Activated CD4-positive, alpha-beta T cell treated with anti-CD3 and anti-CD28 coated beads, Interleukin-2, amount 50 U/mL, for 16 hours (primary cell): ENCODE results near the gene KLK5.
"Not testable (repeated sequence)": the region's sequence is repeated elsewhere in the genome, so short reads cannot be mapped to it uniquely, and the experiment has no call there.

ENCODE experiments used
- DNase-seq: peaks from one replicate; pipeline ENCODE4 v3.0.0-alpha.2; 2020

KLK5 gene

DNA sequence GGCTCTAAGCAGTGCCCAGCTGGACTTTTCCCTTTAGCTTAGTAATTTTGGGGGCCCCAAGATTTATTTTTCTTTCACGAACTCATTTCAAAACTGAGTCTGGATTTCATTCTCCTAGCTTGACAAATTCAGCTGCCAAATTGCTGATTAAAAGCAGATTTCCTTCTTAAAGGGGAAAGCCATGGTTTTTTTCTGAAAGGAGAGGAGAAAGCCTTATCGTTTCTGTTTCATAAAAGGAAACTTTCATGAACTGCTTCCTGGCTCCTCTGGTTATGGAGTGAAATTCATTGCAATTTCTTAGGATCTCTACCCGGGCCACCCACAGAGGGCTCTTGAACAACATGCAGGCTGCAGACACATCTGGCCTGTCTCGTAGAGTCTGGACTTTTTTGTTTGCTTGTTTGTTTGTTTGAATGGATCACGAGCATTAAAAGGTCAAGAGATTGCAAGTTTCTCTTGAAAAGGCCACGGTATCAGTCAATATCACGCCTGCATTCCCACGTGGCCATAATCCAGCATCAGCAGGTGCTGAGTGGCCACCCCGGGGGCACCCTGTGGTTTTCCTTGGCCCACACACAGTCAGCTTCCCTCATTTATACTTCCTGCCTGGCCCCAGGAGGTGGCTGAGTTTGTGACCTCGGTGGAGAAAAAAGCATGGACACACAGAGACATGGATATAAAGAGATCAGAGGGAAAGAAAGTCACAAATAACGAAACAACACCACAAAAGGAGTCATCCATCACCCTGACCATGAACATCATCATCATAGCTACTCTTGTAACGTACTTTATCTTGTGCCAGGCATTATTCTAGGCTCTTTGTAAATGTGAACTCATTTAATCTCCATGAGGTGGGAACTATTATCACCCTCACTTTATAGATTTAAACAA, 31.2 kb downstream of the KLK5 start:
- DNase-seq = no peak

DNA sequence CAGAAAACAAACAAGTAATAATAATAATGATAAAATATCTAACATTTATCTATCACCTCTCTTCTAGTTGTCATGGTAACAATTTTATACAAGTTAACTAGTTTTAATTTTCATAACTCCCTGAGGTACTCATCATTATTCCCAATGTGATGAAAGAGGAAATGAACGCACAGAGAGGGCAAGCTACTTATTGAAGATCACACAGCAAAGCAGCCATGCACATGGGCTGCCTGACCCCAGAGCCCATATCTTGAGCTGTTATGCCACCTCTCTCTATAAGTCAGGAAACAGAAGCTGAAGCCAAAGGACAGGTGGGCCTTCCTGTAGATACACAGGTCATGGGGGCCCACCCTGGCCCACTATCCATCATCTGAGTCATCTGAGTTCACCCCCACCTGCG, 36.8 kb downstream of the KLK5 start:
- DNase-seq = no peak

DNA sequence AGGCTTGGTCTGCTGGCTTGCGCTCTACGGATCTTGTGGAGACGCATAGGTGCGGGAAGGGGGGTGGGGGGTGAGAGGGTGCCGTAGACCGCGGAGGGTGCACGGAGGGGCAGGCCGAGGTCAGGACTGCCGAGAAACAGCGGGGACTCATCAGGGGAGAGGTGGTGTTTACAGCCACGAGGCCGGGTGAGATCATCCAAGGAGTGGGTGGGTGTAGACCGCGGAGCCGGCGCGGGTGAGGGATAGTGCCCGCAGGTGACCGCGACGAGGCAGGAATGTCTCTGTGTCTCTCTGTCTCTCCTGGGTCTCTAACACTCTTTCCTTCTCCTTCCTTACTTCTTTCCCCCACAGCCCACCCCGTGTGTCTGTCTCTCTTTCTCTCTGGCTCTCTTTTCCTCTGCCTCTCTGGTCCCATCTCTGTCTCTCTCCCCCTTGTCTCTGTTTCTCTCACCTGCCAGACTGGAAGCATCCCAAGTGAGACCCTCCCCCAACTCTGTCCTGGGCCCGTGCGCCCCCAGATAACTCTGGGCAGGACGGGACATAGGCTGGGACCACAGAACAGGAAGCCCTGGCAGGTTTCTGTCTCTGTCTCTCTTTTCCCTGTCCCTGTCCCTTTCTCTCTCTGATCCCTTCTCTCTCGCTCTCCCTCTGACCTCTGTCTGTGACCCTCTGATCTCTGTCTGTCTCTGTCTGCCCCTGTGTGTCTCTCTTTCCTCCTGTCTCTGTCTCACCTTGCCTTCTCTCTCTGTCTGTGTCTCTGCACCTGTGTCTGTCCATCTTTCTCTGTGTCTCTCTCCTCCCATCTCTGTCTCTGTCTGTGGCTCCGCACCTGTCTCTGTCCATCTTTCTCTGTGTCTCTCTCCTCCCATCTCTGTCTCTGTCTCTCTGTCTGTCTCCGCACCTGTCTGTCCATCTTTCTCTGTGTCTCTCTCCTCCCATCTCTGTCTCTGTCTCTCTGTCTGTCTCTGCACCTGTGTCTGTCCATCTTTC, 39.8 kb downstream of the KLK5 start:
- DNase-seq = no peak

DNA sequence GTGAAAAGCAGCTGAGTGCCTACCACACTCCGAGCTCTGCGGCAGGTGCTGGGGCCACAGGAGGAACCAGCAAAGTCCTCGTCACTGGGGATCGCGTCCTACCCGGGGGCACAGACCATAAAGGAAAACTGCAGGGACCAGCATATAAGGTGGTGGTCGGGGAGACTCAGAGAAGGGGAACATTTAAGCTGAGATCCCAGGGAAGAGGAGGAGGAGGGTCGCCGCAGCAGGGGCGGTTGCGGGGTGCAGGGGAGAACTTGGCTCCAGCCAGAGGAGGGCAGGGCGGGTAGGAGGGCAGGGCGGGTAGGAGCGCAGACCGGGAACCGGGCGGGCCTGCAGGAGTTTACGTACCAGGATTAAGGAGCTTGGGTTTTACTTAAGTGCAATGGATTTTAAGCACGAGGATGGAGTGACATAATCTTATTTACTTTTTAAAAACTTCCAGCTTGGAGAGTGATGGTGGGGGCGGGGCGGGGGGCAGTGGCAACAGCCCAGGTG, 40.7 kb downstream of the KLK5 start:
- no peak for DNase-seq

DNA sequence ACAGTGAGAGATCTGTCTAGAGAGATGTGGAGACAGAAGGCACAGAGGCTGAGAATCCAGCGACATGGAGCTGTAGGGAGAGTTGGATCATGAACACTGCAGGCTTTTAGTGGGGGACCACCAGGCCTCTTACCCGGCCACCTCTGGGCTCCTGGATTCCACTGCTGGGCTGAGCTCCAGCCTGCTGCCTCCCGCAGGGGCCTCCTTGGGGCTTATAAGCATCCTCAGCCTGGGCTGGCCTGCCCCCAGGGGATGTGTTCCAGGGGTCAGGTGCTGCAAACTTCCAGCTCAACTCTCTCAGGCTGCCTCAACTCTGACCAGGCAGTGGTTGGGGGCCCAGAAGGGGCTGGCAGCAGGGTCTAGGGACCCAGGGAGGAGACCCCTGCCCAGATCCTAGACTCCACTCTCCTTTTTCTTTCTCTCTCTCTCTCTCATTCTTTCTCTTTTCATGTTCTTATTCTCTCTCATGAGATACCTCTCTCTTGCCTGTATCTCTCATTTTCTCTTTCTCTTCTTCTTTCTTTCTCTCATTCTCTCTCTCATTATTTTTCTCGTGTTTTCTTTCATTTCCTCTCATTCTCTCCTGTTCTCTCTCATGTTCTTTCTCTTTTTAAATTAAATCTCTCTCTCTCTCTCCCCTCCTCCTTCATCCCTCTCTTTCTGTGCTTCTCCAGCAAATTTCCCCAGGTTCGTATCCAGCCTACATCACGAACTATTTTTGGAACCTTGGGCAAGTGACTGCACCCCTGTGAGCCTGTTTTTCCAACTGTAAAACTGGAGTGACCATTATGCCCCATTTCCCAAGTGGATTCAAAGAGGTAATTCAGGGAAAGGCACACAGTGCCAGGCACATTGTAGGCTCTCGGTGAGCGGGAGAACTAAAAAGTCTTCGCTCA, 41.4 kb downstream of the KLK5 start, which contains the start of gene KLK4:
TSS of gene KLK4 (minus strand) at position 190 of the 896 bp plus-strand sequence. CDS start 657 bp downstream, outside the sequence.
- DNase-seq = no peak

DNA sequence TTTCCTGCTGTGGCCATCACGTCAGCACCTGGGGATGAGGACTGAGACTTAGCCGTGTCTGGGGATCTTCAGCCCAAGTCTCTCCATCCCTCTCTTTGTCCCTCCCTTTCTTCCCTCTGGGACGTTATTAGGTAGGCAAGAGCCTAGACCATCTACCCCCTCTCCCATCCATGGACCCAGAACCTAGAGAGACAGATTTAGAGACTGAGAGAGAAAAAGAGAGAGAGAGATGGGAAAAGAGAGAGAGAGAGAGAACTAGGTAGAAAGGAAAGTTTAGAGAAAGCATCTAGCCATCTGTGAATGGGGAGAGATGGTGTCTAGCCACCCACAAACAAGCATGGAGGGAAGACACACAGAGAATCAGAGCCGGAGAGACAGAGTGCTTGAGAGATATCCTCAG, 42.1 kb downstream of the KLK5 start:
- DNase-seq = no peak

DNA sequence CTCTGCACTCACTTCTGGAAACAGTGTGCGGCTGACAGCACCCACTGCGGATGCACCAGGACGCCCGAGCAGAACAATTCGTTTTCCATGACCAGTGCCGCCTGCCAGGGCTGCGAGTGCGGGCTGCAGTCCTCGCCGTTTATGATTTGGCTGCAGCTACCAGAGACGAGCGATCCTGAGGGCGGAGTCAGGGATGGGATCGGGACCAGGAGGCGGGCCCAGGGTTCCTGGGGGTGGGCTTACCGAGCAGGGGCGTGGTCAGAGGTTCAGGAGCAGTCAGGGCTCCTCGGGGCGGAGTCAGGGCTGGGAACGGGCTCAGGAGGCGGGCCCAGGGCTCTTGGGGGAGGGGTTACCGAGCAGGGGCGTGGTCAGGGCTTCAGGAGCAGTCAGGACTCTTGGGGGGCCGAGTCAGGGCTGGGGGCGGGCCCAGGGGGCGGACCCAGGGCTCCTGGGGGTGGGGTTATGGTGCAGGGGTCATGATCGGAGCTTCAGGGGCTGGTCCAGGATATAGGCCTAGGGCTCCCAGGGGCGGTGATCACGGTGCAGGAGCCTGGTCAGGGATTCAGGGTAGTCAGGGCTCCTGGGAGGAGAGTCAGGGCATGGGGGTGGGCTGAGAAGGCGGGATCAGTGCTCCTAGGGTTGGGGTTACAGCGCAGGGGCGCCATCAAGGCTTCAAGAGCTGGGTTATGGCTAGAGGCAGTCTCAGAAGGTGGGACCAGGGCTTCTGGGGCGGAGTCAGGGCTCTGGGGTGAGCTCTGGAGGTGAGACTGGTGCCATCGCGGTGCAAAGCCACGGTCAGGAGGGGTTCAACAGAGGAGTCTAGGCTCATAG, 43.4 kb downstream of the KLK5 start:
- peak; percentile 37 for DNase-seq

DNA sequence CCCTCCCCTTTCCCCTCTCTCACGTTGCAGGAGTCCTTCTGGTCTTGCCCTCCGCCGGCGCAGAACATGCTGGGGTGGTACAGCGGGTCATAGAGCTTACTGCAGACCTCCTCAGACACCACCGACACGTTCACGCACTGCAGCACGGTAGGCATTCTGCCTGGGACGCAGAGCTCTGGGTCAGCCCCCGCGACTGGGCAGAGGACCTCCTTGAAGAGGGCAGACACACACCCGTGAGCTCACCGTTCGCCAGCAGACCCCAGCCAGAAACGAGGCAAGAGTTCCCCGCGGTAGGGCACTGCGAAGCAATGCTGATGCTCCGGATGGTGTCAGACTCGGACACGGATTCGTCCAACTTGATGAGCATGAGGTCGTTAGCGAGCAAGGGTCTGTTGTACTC, 44.5 kb downstream of the KLK5 start:
- no peak for DNase-seq

DNA sequence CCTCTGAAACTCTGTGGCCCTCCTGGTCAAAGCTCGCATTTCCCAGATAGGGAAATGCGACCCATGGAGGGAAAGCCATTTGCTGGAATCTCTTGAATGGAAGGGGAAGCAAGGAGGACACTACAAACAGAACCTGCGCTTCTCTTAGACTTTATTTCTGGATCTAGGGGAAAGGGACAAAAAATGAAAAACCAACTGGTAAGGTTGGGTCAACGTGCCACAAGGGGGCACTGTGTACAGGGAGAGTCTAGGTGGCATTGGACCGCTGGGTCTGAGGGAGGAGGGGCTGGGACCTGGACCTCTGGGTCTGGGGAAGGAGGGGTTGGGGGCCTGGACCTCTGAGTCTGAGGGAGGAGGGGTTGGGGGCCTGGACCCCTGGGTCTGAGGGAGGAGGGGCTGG, 46.6 kb downstream of the KLK5 start:
- peak; percentile 35 for DNase-seq

DNA sequence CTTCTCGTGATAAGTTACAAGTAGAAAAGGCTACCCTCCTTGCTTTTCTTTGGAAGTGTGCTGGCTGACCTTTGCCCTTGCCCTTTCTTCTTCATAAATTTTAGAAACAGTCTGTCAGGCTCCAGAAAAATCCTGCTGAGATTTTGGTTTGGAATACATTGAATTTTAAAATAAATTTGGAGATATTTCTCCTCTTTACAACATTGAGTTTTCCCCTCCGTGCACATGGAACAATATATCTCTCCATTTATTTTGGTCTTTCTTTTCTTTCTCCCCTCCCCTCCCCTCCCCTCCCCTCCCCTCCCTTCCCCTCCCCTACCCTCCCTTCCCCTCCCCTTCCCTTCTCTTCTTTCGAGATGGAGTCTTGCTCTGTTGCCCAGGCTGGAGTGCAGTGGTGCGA, 50.2 kb downstream of the KLK5 start:
- DNase-seq = no peak

DNA sequence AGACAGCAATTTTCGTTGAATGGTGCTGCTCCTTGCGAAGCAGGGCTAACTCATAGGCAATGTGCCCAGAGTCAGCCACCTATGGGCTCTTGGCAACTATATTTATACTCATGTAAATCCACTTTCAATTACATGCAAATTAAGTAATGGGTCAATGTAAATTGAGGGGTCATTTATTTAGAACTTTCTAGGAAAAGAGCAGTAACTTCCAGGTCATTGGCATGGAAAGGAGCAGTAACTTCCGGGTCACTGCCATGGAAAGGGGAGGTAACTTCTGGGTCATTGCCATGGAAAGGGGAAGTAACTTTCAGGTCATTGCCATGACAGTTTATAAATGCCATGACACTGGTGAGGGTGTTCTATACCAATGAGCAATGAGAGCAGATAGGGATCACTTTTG, 53.3 kb downstream of the KLK5 start:
- DNase-seq = no peak

DNA sequence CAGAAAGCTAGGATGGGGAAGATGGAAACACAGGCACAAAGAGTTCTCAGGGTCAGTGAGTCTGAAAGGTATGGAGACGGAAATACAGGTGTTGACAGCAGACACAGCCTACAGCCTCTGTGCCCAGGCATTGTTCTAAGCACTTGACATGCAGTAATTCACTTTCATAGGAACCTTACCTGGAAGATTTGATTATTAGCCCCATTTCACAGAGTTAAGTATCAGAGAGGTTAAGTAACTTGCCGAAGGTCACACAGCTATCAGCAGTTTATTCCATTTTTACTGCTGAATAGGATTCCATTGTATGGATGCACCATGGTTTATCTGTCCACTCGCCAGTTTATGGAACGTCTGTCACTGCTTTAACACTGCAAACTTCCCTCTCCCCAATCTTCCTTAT, 54.8 kb downstream of the KLK5 start:
- DNase-seq = no peak

DNA sequence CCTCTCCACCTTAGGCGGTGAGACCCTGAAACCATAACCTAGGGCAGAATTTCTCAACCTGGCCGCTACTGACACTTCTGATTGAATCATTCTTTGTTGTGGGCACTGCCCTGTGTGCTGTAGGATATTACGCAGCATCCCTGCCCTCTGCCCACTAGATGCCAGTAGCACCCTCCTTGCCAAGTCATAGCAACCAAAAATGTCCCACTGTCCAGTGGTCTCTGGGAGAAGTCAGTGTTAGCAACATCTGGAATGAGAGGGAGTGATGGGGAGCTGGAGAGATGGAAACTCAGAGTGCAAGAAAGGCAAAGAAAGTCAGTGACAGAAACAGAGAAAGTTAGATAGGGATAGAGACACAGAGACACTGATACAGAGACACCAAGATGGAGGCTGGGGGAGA, 55.2 kb downstream of the KLK5 start:
- DNase-seq = no peak

DNA sequence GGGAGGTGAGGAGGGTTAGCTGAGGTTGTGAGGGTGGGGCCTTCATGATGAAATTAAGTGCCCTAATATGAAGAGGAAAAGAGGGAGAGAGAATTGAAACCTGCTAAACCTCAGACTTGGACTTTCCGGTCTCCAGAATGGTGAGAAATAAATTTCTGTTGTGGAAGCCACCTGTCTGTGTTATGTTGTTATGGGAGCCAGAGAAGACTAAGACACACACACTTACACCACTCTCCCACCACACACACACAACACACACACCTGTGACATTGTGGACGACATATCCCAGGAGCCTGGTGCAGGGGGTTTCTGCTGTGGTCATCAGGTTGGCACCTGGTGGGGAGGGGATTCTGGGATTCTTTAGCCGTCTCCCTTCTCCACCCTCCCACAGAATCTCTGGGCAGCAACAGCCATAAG, 55.6 kb downstream of the KLK5 start:
- DNase-seq = no peak

DNA sequence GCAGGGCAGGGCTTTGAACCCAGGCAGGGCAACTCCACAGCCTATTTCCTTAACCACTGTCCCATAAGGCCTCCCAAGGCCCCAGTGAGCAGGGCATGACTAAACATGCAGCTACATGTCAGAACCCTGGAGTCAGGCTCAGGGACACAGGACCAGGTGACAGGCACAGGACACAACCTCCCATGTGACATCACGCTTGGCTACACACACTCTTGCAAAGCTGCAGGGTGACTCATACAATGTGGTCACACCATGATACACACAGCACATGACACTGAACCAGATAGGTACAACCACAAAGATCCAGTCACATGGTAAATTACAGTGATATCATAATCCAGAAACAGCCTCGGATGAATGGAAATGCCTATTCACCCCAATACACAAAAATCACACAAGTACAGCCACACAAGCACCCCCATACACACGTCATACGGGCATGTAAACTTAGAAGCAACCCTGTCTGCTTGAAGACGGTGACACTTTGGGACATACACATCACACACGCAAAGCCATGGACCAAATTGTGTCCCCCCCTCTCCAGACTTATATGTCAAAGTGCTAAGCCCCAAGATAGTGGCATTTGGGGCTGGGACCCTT, 56.1 kb downstream of the KLK5 start:
- DNase-seq = peak; percentile 59

DNA sequence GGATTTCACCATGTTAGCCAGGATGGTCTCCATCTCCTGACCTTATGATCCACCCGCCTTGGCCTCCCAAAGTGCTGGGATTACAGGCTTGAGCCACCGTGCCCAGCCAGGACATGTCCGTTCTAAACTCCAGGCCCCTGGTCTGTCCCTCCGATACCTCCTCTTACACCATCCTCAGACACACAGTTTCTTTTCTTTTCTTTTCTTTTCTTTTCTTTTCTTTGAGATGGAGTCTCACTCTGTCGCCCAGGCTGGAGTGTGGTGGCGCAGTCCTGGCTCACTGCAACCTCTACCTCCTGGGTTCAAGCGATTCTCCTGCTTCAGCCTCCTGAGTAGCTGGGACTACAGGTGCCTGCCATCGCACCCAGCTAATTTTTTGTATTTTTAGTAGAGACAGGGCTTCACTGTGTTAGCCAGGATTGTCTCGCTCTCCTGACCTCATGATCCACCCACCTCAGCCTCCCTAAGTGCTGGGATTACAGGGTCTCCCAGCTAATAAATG, 56.7 kb downstream of the KLK5 start:
- DNase-seq = not testable (repeated sequence)

DNA sequence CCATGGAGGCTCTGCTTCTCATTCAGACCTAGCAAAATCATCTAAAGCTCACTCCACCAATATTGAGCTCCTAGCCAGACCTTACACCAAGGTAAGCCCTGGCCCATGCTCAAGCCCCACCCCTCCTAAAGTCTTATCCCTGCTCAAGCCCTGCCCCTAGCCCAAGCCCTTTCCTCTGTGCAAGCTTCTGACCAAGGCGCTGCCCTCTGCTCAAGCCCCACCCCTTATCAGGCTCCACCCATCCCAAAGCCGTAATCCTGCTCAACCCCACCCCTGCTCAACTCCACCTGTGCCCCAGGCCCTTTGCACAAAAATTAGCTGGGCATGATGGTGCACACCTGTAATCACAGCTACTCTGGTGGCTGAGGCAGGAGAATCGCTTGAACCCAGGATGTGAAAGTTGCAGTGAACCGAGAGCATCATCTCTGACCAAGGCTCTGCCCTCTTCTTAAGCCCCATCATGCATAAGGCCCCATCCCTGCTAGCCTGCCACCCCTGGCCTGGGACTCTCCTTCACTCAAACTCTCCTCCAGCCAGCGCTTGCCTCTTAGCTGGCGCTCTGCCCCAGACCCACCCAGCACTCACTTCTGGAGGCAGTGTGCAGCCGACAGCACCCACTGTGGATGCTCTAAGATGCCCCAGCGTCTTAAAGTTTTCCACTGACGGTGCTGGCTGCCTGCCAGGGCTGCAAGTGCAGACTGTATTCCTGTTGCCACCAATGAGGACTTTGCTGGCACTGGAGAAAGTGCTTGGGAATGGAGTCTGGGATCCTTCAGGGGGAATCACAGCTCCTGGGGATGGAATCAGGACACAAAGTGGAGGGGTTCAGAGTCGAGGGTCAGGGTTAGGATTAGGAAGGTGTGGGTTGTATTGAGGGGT, 58.1 kb downstream of the KLK5 start:
- DNase-seq = no peak
